K562 (cell line): ENCODE measurements around the gene KIF26B. TPM values are rescaled to one million over a fixed set of nuclear protein-coding genes. Genes with fewer than 3 reads are reported as not detected.

Source experiments
- ATAC-seq: fragments of 200-7000 bp; cut with Tn5 transposase; 3 replicates; pipeline ENCODE4 v1.9.1; 2020; ENCODE audit warnings: moderate library complexity
- BruUV-seq: library from RNA; stranded (reverse); fragments of 400-500 nt; replicated peaks from 2 replicates; lab custom pipeline; 2021; lab: Mats Ljungman, UMichigan
- CTCF ChIA-PET: fragments of 300-600 bp; formaldehyde crosslinking; extraction: SDS; loops from one replicate; lab custom pipeline; 2021; ENCODE audit warnings: low intra/inter-chr PET ratio; lab: Yijun Ruan, JAX
- POLR2A ChIA-PET: fragments of 300-600, 350-650 bp; sonication (Branson Sonifier 250); formaldehyde crosslinking; extraction: SDS; loops from one replicate; lab custom pipeline; 2021; ENCODE audit warnings: antibody characterized with exemption, inconsistent platforms; lab: Yijun Ruan, JAX
- DNase-seq, 4 experiments: peaks; one replicate each; pipeline versions ENCODE4 v3.0.0 to v3.0.0-alpha.2; 2011 to 2018; ENCODE audit warnings: low spot score in 3 of 4, mixed read lengths in 3 of 4; ENCODE audit errors: extremely low read depth in 1 of 4
- FAIRE-seq: peaks from 2 replicates; lab custom pipeline; 2011; peaks lifted over from hg19 to GRCh38; lab: Jason Lieb, UNC
- H2AFZ ChIP-seq: 2 replicates; pipeline ENCODE4 v1.6.0; 2011; ENCODE audit warnings: low read depth, low read length, control low read depth, inconsistent platforms
- H3K27ac ChIP-seq: fragments of 200-600 bp; 3 replicates; pipeline ENCODE4 v1.8.0; 2011; ENCODE audit warnings: low read depth, mild to moderate bottlenecking, control low read depth, inconsistent platforms, low read length, moderate library complexity, mixed read lengths; ENCODE audit errors: extremely low read depth
- H3K27me3 ChIP-seq, 2 experiments: fragments of 300-600 bp in 1 of 2; 2 replicates in 1 of 2; 3 replicates in 1 of 2; pipeline versions ENCODE4 v1.6.0 to v1.8.0; 2011; ENCODE audit warnings: inconsistent platforms in 2 of 2, low read length in 2 of 2, mild to moderate bottlenecking in 1 of 2, mixed read lengths in 1 of 2, moderate library complexity in 1 of 2; ENCODE audit not compliant: control insufficient read depth in 2 of 2, insufficient read depth in 2 of 2
- H3K36me3 ChIP-seq: fragments of 300-600 bp; 3 replicates; pipeline ENCODE4 v1.8.0; 2011; ENCODE audit warnings: mild to moderate bottlenecking, low read length, inconsistent platforms; ENCODE audit not compliant: control insufficient read depth, insufficient read depth
- H3K4me1 ChIP-seq, 2 experiments: fragments of 200-600 bp in 1 of 2; replicated peaks in 1 of 2; 2 replicates in 1 of 2; 3 replicates in 1 of 2; pipeline versions ENCODE4 v1.5.1 to v1.8.0; 2011; ENCODE audit warnings: inconsistent platforms in 2 of 2, low read length in 2 of 2, mild to moderate bottlenecking in 1 of 2, mixed read lengths in 1 of 2, moderate library complexity in 1 of 2; ENCODE audit not compliant: control insufficient read depth in 2 of 2, insufficient read depth in 2 of 2
- H3K4me2 ChIP-seq: 2 replicates; pipeline ENCODE4 v1.6.1; 2011; ENCODE audit warnings: low read length, control low read depth, inconsistent platforms, mixed read lengths; ENCODE audit not compliant: insufficient read depth
- H3K4me3 ChIP-seq: fragments of 200-600 bp; sonication (generic), shearing (Covaris generic); 2 replicates; pipeline ENCODE4 v1.5.1; 2016; ENCODE audit warnings: control low read depth, inconsistent platforms
- H3K79me2 ChIP-seq: fragments of 200-600 bp; 3 replicates; pipeline ENCODE4 v1.8.0; 2011; ENCODE audit warnings: low read length, inconsistent platforms; ENCODE audit not compliant: control insufficient read depth, insufficient read depth
- H3K9ac ChIP-seq, 2 experiments: 2 replicates each; pipeline versions ENCODE4 v1.6.0 to v1.6.1; 2011; ENCODE audit warnings: low read depth in 2 of 2, low read length in 2 of 2, control low read depth in 1 of 2, inconsistent platforms in 1 of 2, mild to moderate bottlenecking in 1 of 2, mixed read lengths in 1 of 2; ENCODE audit not compliant: insufficient read depth in 1 of 2
- H3K9me1 ChIP-seq: one replicate; pipeline ENCODE4 v1.6.0; 2011; ENCODE audit warnings: inconsistent platforms, mild to moderate bottlenecking, low read length, moderate library complexity; ENCODE audit not compliant: control insufficient read depth, insufficient read depth
- H3K9me3 ChIP-seq: replicated peaks from 2 replicates; pipeline ENCODE4 v1.5.1; 2011; ENCODE audit warnings: low read depth, low read length, inconsistent platforms; ENCODE audit not compliant: control insufficient read depth, insufficient read depth
- H4K20me1 ChIP-seq: replicated peaks from 2 replicates; pipeline ENCODE4 v1.6.1; 2011; ENCODE audit warnings: low read length, inconsistent platforms, mixed read lengths; ENCODE audit not compliant: control insufficient read depth, insufficient read depth
- C11orf30 ChIP-seq: fragments of 450-650 bp; IDR thresholded peaks from 2 replicates; pipeline ENCODE4 v1.6.1; 2016; ENCODE audit warnings: low read depth, mild to moderate bottlenecking
- FOXO4 ChIP-seq: fragments of 450-650 bp; formaldehyde crosslinking; IDR thresholded peaks from 2 replicates; pipeline ENCODE4 v1.4.0; 2020; ENCODE audit warnings: mild to moderate bottlenecking, moderate library complexity
- HBP1 ChIP-seq: fragments of 450-650 bp; formaldehyde crosslinking; IDR thresholded peaks from 2 replicates; pipeline ENCODE4 v1.4.0; 2022; ENCODE audit warnings: missing genetic modification characterization
- HDAC2 ChIP-seq: fragments of 450-650 bp; IDR thresholded peaks from 2 replicates; pipeline ENCODE4 v1.6.1; 2016; ENCODE audit warnings: mild to moderate bottlenecking
- MAFF ChIP-seq: IDR thresholded peaks from 2 replicates; pipeline ENCODE4 v1.6.1; 2012; ENCODE audit warnings: low read length, improper control_type of control experiment
- MAFG ChIP-seq: fragments of 450-650 bp; conservative IDR thresholded peaks from 2 replicates; pipeline ENCODE4 v1.6.1; 2016; ENCODE audit warnings: missing genetic modification characterization, missing compliant biosample characterization
- MAFK ChIP-seq: IDR thresholded peaks from 2 replicates; pipeline ENCODE4 v1.6.1; 2011; ENCODE audit warnings: low read length, improper control_type of control experiment
- MEIS2 ChIP-seq: fragments of 450-650 bp; IDR thresholded peaks from 2 replicates; pipeline ENCODE4 v1.6.1; 2014; ENCODE audit warnings: mild to moderate bottlenecking; ENCODE audit not compliant: partially characterized antibody
- SNIP1 ChIP-seq: fragments of 450-650 bp; IDR thresholded peaks from 2 replicates; pipeline ENCODE4 v1.7.1; 2017; ENCODE audit warnings: low read depth, mild to moderate bottlenecking
- SP2 ChIP-seq: IDR thresholded peaks from 2 replicates; pipeline ENCODE4 v1.6.1; 2011; ENCODE audit warnings: mild to moderate bottlenecking, low read depth, low read length, moderate library complexity; ENCODE audit not compliant: poor library complexity, severe bottlenecking; ENCODE audit errors: extremely low read depth
- SRSF3 ChIP-seq: fragments of 200-400 bp; formaldehyde crosslinking; IDR thresholded peaks from 2 replicates; pipeline ENCODE4 v1.6.1; 2016; ENCODE audit warnings: mild to moderate bottlenecking, low read length, moderate library complexity; ENCODE audit not compliant: insufficient read depth
- TOE1 ChIP-seq, 2 experiments: fragments of 450-650 bp in 1 of 2; sonication (generic) in 1 of 2; formaldehyde crosslinking in 1 of 2; IDR thresholded peaks; 2 replicates each; pipeline versions ENCODE4 v1.7.1 to v1.8.0; 2016 to 2022; ENCODE audit warnings: borderline replicate concordance in 2 of 2, mild to moderate bottlenecking in 2 of 2, antibody characterized with exemption in 1 of 2, inconsistent platforms in 1 of 2, low read depth in 1 of 2, missing genetic modification reagents in 1 of 2, moderate library complexity in 1 of 2
- ZBTB26 ChIP-seq: fragments of 450-650 bp; formaldehyde crosslinking; IDR thresholded peaks from 2 replicates; pipeline ENCODE4 v1.4.0; 2022; ENCODE audit warnings: missing genetic modification characterization
- ZNF316 ChIP-seq: fragments of 450-650 bp; IDR thresholded peaks from 2 replicates; pipeline ENCODE4 v1.6.1; 2016
- WGBS: fragments of 100-300 bp; shearing (Covaris generic); methylation state at CpG from one replicate; pipeline ENCODE4 v1.1.6; 2016; ENCODE audit warnings: low coverage, mixed read lengths; ENCODE audit not compliant: insufficient coverage; ENCODE audit errors: missing lambda C conversion rate; 5-methylcytosine and 5-hydroxymethylcytosine counted together
- in situ Hi-C: fragments of 300-500 bp; cut with MboI; formaldehyde crosslinking; loops from 4 replicates; pipeline ENCODE4 v1.15.0; 2018; ENCODE audit warnings: inconsistent platforms, mixed read lengths
- intact Hi-C: fragments of 100-400 bp; cut with micrococcal nuclease; formaldehyde crosslinking; loops from 2 replicates; pipeline ENCODE4 v1.14.2; 2022
- polyA plus RNA-seq, 8 experiments: library from polyadenylated mRNA; depleted of rRNA in 4 of 8; stranded (reverse) in 5 of 8; unstranded in 3 of 8; fragments of >200 nt; fragmentation: Nextera tagmentation in 2 of 8; fragmentation: Illumina TruSeq in 1 of 8; extraction: Ambion mirVana in 2 of 8; extraction: Trizol in 1 of 8; gene quantifications; 2 replicates each; pipeline versions ENCODE4 v1.2.1 to v1.2.3, GENCODE V29; 2011 to 2014; ENCODE audit warnings: inconsistent platforms in 1 of 8, missing spikeins in 1 of 8
- total RNA-seq, 7 experiments: library from RNA; depleted of rRNA in 6 of 7; stranded (reverse); fragments of >200 nt in 6 of 7; fragmentation: Illumina TruSeq in 2 of 7; extraction: Trizol in 2 of 7; gene quantifications; 2 replicates each; pipeline versions ENCODE4 v1.2.1 to v1.2.3, GENCODE V29; 2011 to 2021; ENCODE audit warnings: low replicate concordance in 1 of 7

Gene KIF26B
- total and polyA plus RNA-seq, 9 of the 15 experiments (the other 6 are each of a cell fraction or from before 2014, with no cell fraction given) = 0.02 to 0.08 (median 0.03) TPM; not detected in 6

- WGBS = 0% methylated on average over 3 of the region's 3 CpGs
- CTCF ChIA-PET = no interaction called here
- no TSS peak for BruUV-seq
Measured at GRCh38 chr1:245485996-245486395, 331.2 kb downstream of the KIF26B start.

GRCh38 chr1:245486775-245487470, 332.1 kb downstream of the KIF26B start:
- CTCF ChIA-PET = no interaction called here
- no peak overlapping the region for H3K27ac ChIP-seq
- H3K9me1 ChIP-seq = no peaks in the 10 kb centered on the region
- BruUV-seq = no TSS peak
- in situ Hi-C loops = no loop called here
- H3K9me3 ChIP-seq = no peaks in the 10 kb centered on the region
- WGBS = 2% methylated on average over 8 of the region's 8 CpGs
- TF ChIP-seq FOXO4 (CRISPR knock-in tag) (no peak), SNIP1 (no peak), SRSF3 (no peak), HBP1 (CRISPR knock-in tag) (no peak), ZBTB26 (CRISPR knock-in tag) (no peak), SP2 (no peak)
- TF ChIP-seq, all 486 proteins: peak for 0
- peaks cover 16 to 48% of the 10 kb centered on the region in 2 experiments; a peak in 4 of 5 replicates for H3K27me3 ChIP-seq
- no peak overlapping the region for H3K4me2 ChIP-seq
- no peak overlapping the region for H3K4me3 ChIP-seq
- H3K79me2 ChIP-seq = no peaks in the 10 kb centered on the region
- FAIRE-seq (no peak), ATAC-seq (no peak), DNase-seq (no peak)
- POLR2A ChIA-PET = interaction anchor here (0.6 to 1.3 kb wide), 4 partner anchors 12 to 1217 kb away, joined by 3 to 4 read pairs (median 4); no protein-coding TSS in a partner anchor
- no peak overlapping the region for H2AFZ ChIP-seq
- no peaks in the 10 kb centered on the region for H4K20me1 ChIP-seq
- no peaks in the 10 kb centered on the region for H3K4me1 ChIP-seq
- no peaks in the 10 kb centered on the region for H3K36me3 ChIP-seq
- intact Hi-C loops = no loop called here
- no peak overlapping the region for H3K9ac ChIP-seq

More at GRCh38 chr1:245485996-245486395, 331.2 kb downstream of the KIF26B start:
- Histone ChIP-seq H4K20me1 (no peaks in the 10 kb centered on the region), H3K36me3 (no peaks in the 10 kb centered on the region), H3K9ac (no peak overlapping the region), H3K4me2 (no peak overlapping the region), H3K4me1 (no peaks in the 10 kb centered on the region), H3K79me2 (no peaks in the 10 kb centered on the region), H3K27me3 (peaks cover 16 to 48% of the 10 kb centered on the region in 2 experiments; a peak in 4 of 5 replicates), H2AFZ (no peak overlapping the region), H3K27ac (no peak overlapping the region), H3K4me3 (no peak overlapping the region), H3K9me1 (no peaks in the 10 kb centered on the region), H3K9me3 (no peaks in the 10 kb centered on the region)
- POLR2A ChIA-PET = interaction anchor here (0.9 to 1.1 kb wide), 2 partner anchors 11 to 19 kb away, joined by 3 to 4 read pairs; no protein-coding TSS in a partner anchor
- FAIRE-seq (no peak), ATAC-seq (no peak), DNase-seq (no peak)
- intact Hi-C loops (no loop called here), in situ Hi-C loops (no loop called here)
- peak; percentile 74 for TF ChIP-seq MAFF
- TF ChIP-seq MAFK = peak; percentile 68
- peak; percentile 63 for TF ChIP-seq MAFG (tag)
- TF ChIP-seq ZNF316 = peak; percentile 73
- no peak for TF ChIP-seq HDAC2
- peak; percentile 33; the same call in 1 of the 2 replicates for TF ChIP-seq C11orf30
- no peak for TF ChIP-seq TOE1 (IDR thresholded peaks at IDR 0.05; ENCODE audit: borderline replicate concordance)
- TF ChIP-seq TOE1 (CRISPR knock-in tag; IDR thresholded peaks at IDR 0.05; ENCODE audit: borderline replicate concordance, low read depth) = no peak
- peak; percentile 27 for TF ChIP-seq MEIS2
